Fibroblast of lung (primary cell): ENCODE data around the gene AKAP6. TPM values are rescaled to one million over a fixed set of nuclear protein-coding genes. Genes with fewer than 3 reads are reported as not detected.

Experiments used
- DNase-seq, 2 donors: peaks; one replicate each; pipeline versions ENCODE4 v3.0.0 to v3.0.0-alpha.2; 2010; ENCODE audit warnings: low read depth in 2 of 2
- H2AFZ ChIP-seq: 2 replicates; pipeline ENCODE4 v1.5.1; 2012; ENCODE audit warnings: low read length, control low read depth, inconsistent platforms
- H3K27ac ChIP-seq: 2 replicates; pipeline ENCODE4 v1.5.1; 2011; ENCODE audit warnings: low read length, control low read depth; ENCODE audit not compliant: insufficient read depth
- H3K27me3 ChIP-seq: 2 replicates; pipeline ENCODE4 v1.5.1; 2011; ENCODE audit warnings: mild to moderate bottlenecking, low read length; ENCODE audit not compliant: control insufficient read depth, insufficient read depth
- H3K36me3 ChIP-seq: 2 replicates; pipeline ENCODE4 v1.5.1; 2011; ENCODE audit warnings: low read length; ENCODE audit not compliant: control insufficient read depth, insufficient read depth
- H3K4me1 ChIP-seq: 2 replicates; pipeline ENCODE4 v1.5.1; 2011; ENCODE audit warnings: low read length; ENCODE audit not compliant: control insufficient read depth, insufficient read depth; ENCODE audit errors: extremely low read depth
- H3K4me2 ChIP-seq: 2 replicates; pipeline ENCODE4 v1.5.1; 2011; ENCODE audit warnings: low read length, control low read depth; ENCODE audit not compliant: insufficient read depth; ENCODE audit errors: extremely low read depth
- H3K4me3 ChIP-seq, 4 experiments: fragments of 200-600 bp in 1 of 4; sonication (generic) in 1 of 4; replicated peaks in 1 of 4; 2 replicates each; pipeline ENCODE4 v1.5.1; 2011 to 2016; ENCODE audit warnings: low read length in 4 of 4, low read depth in 3 of 4, mild to moderate bottlenecking in 3 of 4, control low read depth in 2 of 4, inconsistent platforms in 1 of 4, mixed read lengths in 1 of 4; ENCODE audit not compliant: insufficient read depth in 1 of 4; ENCODE audit errors: control extremely low read depth in 1 of 4
- H3K79me2 ChIP-seq: 2 replicates; pipeline ENCODE4 v1.5.1; 2012; ENCODE audit warnings: mild to moderate bottlenecking, low read length, inconsistent platforms; ENCODE audit not compliant: control insufficient read depth, insufficient read depth
- H3K9ac ChIP-seq: 2 replicates; pipeline ENCODE4 v1.5.1; 2011; ENCODE audit warnings: mild to moderate bottlenecking, low read length, control low read depth; ENCODE audit not compliant: insufficient read depth
- H3K9me3 ChIP-seq: 2 replicates; pipeline ENCODE4 v1.5.1; 2012; ENCODE audit warnings: low read depth, low read length; ENCODE audit not compliant: control insufficient read depth, insufficient read depth
- H4K20me1 ChIP-seq: 2 replicates; pipeline ENCODE4 v1.5.1; 2011; ENCODE audit warnings: low read length; ENCODE audit not compliant: control insufficient read depth, insufficient read depth; ENCODE audit errors: extremely low read depth
- CTCF ChIP-seq, 2 donors: IDR thresholded peaks in 1 of 2; conservative IDR thresholded peaks in 1 of 2; 1 replicate in 1 of 2; 2 replicates in 1 of 2; pipeline ENCODE4 v1.5.1; 2011 to 2012; ENCODE audit warnings: low read length in 2 of 2, control low read depth in 1 of 2, inconsistent platforms in 1 of 2, low read depth in 1 of 2, mild to moderate bottlenecking in 1 of 2
- EZH2 ChIP-seq: IDR thresholded peaks from 2 replicates; pipeline ENCODE4 v1.5.1; 2012; ENCODE audit warnings: low read length, control low read depth, mild to moderate bottlenecking; ENCODE audit errors: missing control alignments
- polyA plus RNA-seq, 2 donors: library from polyadenylated mRNA; depleted of rRNA in 1 of 2; stranded (reverse) in 1 of 2; unstranded in 1 of 2; fragments of >200 nt; gene quantifications; 2 replicates each; pipeline ENCODE4 v1.2.1, GENCODE V29; 2011 to 2012; ENCODE audit warnings: missing spikeins in 1 of 2
- total RNA-seq: library from RNA; depleted of rRNA; stranded (reverse); fragments of >200 nt; gene quantifications from 2 replicates; pipeline ENCODE4 v1.2.1, GENCODE V29; 2014

AKAP6 gene
- total and polyA plus RNA-seq, 2 donors (not counting 1 experiment from before 2014, with no cell fraction given) = 3.3 to 10.9 TPM

- Histone ChIP-seq H3K27me3 (no peaks in the 10 kb centered on the region), H3K4me2 (no peak overlapping the region)
- no peak for TF ChIP-seq CTCF (conservative IDR thresholded peaks at IDR 0.05 in 1 of 2, IDR thresholded peaks at IDR 0.05 in 1 of 2; ENCODE audit: low read depth in 1 of 2, low read length in 2 of 2)
- TF ChIP-seq EZH2 = no peak
These were observed 18.2 kb upstream of the AKAP6 start for GRCh38 chr14:32310876-32311275.

GRCh38 chr14:32311294-32312009 lies 17.6 kb upstream of the AKAP6 start:
- no peaks in the 10 kb centered on the region for H3K4me1 ChIP-seq
- H3K9ac ChIP-seq = no peak overlapping the region
- no peaks in the 10 kb centered on the region for H3K36me3 ChIP-seq
- H3K79me2 ChIP-seq = no peaks in the 10 kb centered on the region
- no peak for DNase-seq
- H4K20me1 ChIP-seq = no peaks in the 10 kb centered on the region
- H3K27me3 ChIP-seq = no peaks in the 10 kb centered on the region
- H3K9me3 ChIP-seq = no peaks in the 10 kb centered on the region
- no peak overlapping the region for H3K4me3 ChIP-seq
- no peak for TF ChIP-seq CTCF (conservative IDR thresholded peaks at IDR 0.05 in 1 of 2, IDR thresholded peaks at IDR 0.05 in 1 of 2; ENCODE audit: low read depth in 1 of 2, low read length in 2 of 2)
- TF ChIP-seq EZH2 = no peak
- no peak overlapping the region for H2AFZ ChIP-seq
- H3K27ac ChIP-seq = no peak overlapping the region
- H3K4me2 ChIP-seq = no peak overlapping the region

More at GRCh38 chr14:32310876-32311275, 18.2 kb upstream of the AKAP6 start:
- Histone ChIP-seq H4K20me1 (no peaks in the 10 kb centered on the region), H3K79me2 (no peaks in the 10 kb centered on the region), H3K4me3 (no peak overlapping the region), H3K36me3 (no peaks in the 10 kb centered on the region), H3K9ac (no peak overlapping the region), H3K4me1 (no peaks in the 10 kb centered on the region), H3K27ac (no peak overlapping the region), H2AFZ (no peak overlapping the region), H3K9me3 (no peaks in the 10 kb centered on the region)
- no peak for DNase-seq

- no peak for DNase-seq
- Histone ChIP-seq H3K27me3 (no peaks in the 10 kb centered on the region), H3K27ac (no peak overlapping the region), H3K9ac (no peak overlapping the region), H3K4me1 (no peaks in the 10 kb centered on the region), H3K36me3 (no peaks in the 10 kb centered on the region), H3K9me3 (no peaks in the 10 kb centered on the region), H3K4me3 (no peak overlapping the region), H3K79me2 (no peaks in the 10 kb centered on the region), H4K20me1 (no peaks in the 10 kb centered on the region), H3K4me2 (no peak overlapping the region), H2AFZ (no peak overlapping the region)
- TF ChIP-seq CTCF (conservative IDR thresholded peaks at IDR 0.05 in 1 of 2, IDR thresholded peaks at IDR 0.05 in 1 of 2; ENCODE audit: low read depth in 1 of 2, low read length in 2 of 2) = no peak
- TF ChIP-seq EZH2 = no peak
These were observed 17.1 kb upstream of the AKAP6 start for GRCh38 chr14:32312010-32312331.
